Mononuclear cell (primary cell): Measurements from ENCODE around the gene B4GALNT4. TPM values are rescaled to one million over a fixed set of nuclear protein-coding genes. Genes with fewer than 3 reads are reported as not detected.
"Not testable (repeated sequence)": the region's sequence is repeated elsewhere in the genome, so short reads cannot be mapped to it uniquely, and the experiment has no call there.

Experiments
- H3K27me3 ChIP-seq: 2 replicates; pipeline ENCODE4 v1.6.0; 2011; ENCODE audit warnings: low read length, control low read depth; ENCODE audit not compliant: insufficient read depth
- H3K4me1 ChIP-seq: 2 replicates; pipeline ENCODE4 v1.5.1; 2011; ENCODE audit warnings: mild to moderate bottlenecking, low read length, control low read depth; ENCODE audit not compliant: insufficient read depth
- H3K4me3 ChIP-seq: 2 replicates; pipeline ENCODE4 v1.5.1; 2011; ENCODE audit warnings: mild to moderate bottlenecking, low read length, moderate library complexity
- H3K9me3 ChIP-seq: 2 replicates; pipeline ENCODE4 v1.5.1; 2011; ENCODE audit warnings: low read depth, mild to moderate bottlenecking, control low read depth, low read length
- total RNA-seq: library from RNA; depleted of rRNA; stranded (reverse); fragments of >200 nt; gene quantifications from one replicate; pipeline ENCODE4 v1.2.3, GENCODE V29; 2012

The B4GALNT4 gene
- 0.21 TPM for total RNA-seq

GRCh38 chr11:369336-370018, at the start of gene B4GALNT4:
Gene B4GALNT4 (plus strand): TSS chr11:369499. CDS start chr11:369804, 305 bp downstream.
- peaks cover 15% of the 10 kb centered on the region for H3K27me3 ChIP-seq

GRCh38 chr11:319888-320273, 49.4 kb upstream of the B4GALNT4 start:
- Histone ChIP-seq H3K4me3 (peak overlapping the region; percentile 41), H3K4me1 (peaks cover 40% of the 10 kb centered on the region)

More at GRCh38 chr11:369336-370018, at the start of gene B4GALNT4:
- Histone ChIP-seq H3K4me3 (no peak within 1 kb of the TSS), H3K4me1 (peaks cover 8% of the 10 kb centered on the region), H3K9me3 (no peaks in the 10 kb centered on the region)

GRCh38 chr11:324156-324555, 45.1 kb upstream of the B4GALNT4 start:
- Histone ChIP-seq H3K4me3 (no peak overlapping the region), H3K9me3 (no peaks in the 10 kb centered on the region)

More at GRCh38 chr11:319888-320273, 49.4 kb upstream of the B4GALNT4 start:
- H3K9me3 ChIP-seq, H3K27me3 ChIP-seq: not testable (repeated sequence)

GRCh38 chr11:324593-325517, 44.4 kb upstream of the B4GALNT4 start:
- H3K27me3 ChIP-seq, H3K4me3 ChIP-seq, H3K9me3 ChIP-seq: not testable (repeated sequence)
- H3K4me1 ChIP-seq = peaks cover 52% of the 10 kb centered on the region

More at GRCh38 chr11:324156-324555, 45.1 kb upstream of the B4GALNT4 start:
- Histone ChIP-seq H3K4me1 (peaks cover 45% of the 10 kb centered on the region), H3K27me3 (no peaks in the 10 kb centered on the region)

- H3K27me3 ChIP-seq = no peaks in the 10 kb centered on the region
- H3K4me1 ChIP-seq = peaks cover 58% of the 10 kb centered on the region
- no peak overlapping the region for H3K4me3 ChIP-seq
- H3K9me3 ChIP-seq = no peaks in the 10 kb centered on the region
Observed at GRCh38 chr11:325796-326591, 43.3 kb upstream of the B4GALNT4 start.

GRCh38 chr11:326592-326841, 42.8 kb upstream of the B4GALNT4 start:
- Histone ChIP-seq H3K4me1 (peaks cover 62% of the 10 kb centered on the region), H3K9me3 (no peaks in the 10 kb centered on the region), H3K4me3 (no peak overlapping the region), H3K27me3 (no peaks in the 10 kb centered on the region)

- Histone ChIP-seq H3K4me3 (no peak overlapping the region), H3K9me3 (no peaks in the 10 kb centered on the region), H3K27me3 (no peaks in the 10 kb centered on the region), H3K4me1 (peaks cover 65% of the 10 kb centered on the region)
Observed at GRCh38 chr11:326842-327580, 42.3 kb upstream of the B4GALNT4 start.

GRCh38 chr11:327581-327923, 41.7 kb upstream of the B4GALNT4 start:
- Histone ChIP-seq H3K27me3 (no peaks in the 10 kb centered on the region), H3K4me1 (peaks cover 65% of the 10 kb centered on the region), H3K4me3 (no peak overlapping the region), H3K9me3 (no peaks in the 10 kb centered on the region)

GRCh38 chr11:328012-328411, 41.3 kb upstream of the B4GALNT4 start:
- H3K4me1 ChIP-seq = peaks cover 65% of the 10 kb centered on the region

GRCh38 chr11:328516-329100, 40.7 kb upstream of the B4GALNT4 start:
- H3K4me3 ChIP-seq, H3K27me3 ChIP-seq, H3K9me3 ChIP-seq: not testable (repeated sequence)

More at GRCh38 chr11:328012-328411, 41.3 kb upstream of the B4GALNT4 start:
- Histone ChIP-seq H3K9me3 (no peaks in the 10 kb centered on the region), H3K4me3 (no peak overlapping the region), H3K27me3 (no peaks in the 10 kb centered on the region)

GRCh38 chr11:329886-330253, 39.4 kb upstream of the B4GALNT4 start:
- no peaks in the 10 kb centered on the region for H3K9me3 ChIP-seq
- peaks cover 57% of the 10 kb centered on the region for H3K4me1 ChIP-seq
- H3K27me3 ChIP-seq = no peaks in the 10 kb centered on the region
- H3K4me3 ChIP-seq = no peak overlapping the region

More at GRCh38 chr11:328516-329100, 40.7 kb upstream of the B4GALNT4 start:
- H3K4me1 ChIP-seq = peaks cover 65% of the 10 kb centered on the region

- Histone ChIP-seq H3K4me3 (no peak overlapping the region), H3K9me3 (no peaks in the 10 kb centered on the region), H3K27me3 (no peaks in the 10 kb centered on the region), H3K4me1 (peaks cover 57% of the 10 kb centered on the region)
Observed at GRCh38 chr11:330307-330693, 39.0 kb upstream of the B4GALNT4 start.

GRCh38 chr11:330694-331357, 38.5 kb upstream of the B4GALNT4 start:
- Histone ChIP-seq H3K27me3 (no peaks in the 10 kb centered on the region), H3K9me3 (no peaks in the 10 kb centered on the region), H3K4me3 (no peak overlapping the region), H3K4me1 (peaks cover 58% of the 10 kb centered on the region)
